Rectal smooth muscle tissue (tissue), 1 donor: ENCODE data around the gene MCTP1.

Source experiments
- H3K27ac ChIP-seq: one replicate; pipeline ENCODE4 v1.7.0; 2013; ENCODE audit warnings: low read depth, low read length, inconsistent platforms
- H3K27me3 ChIP-seq: one replicate; pipeline ENCODE4 v1.7.0; 2013; ENCODE audit warnings: low read length; ENCODE audit not compliant: control insufficient read depth, insufficient read depth
- H3K36me3 ChIP-seq: one replicate; pipeline ENCODE4 v1.7.0; 2013; ENCODE audit warnings: low read length; ENCODE audit not compliant: control insufficient read depth, insufficient read depth
- H3K4me1 ChIP-seq: one replicate; pipeline ENCODE4 v1.7.0; 2013; ENCODE audit warnings: low read length; ENCODE audit not compliant: control insufficient read depth, insufficient read depth
- H3K4me3 ChIP-seq: one replicate; pipeline ENCODE4 v1.7.0; 2013; ENCODE audit warnings: low read length
- H3K9ac ChIP-seq: one replicate; pipeline ENCODE4 v1.7.0; 2013; ENCODE audit warnings: low read length

Gene MCTP1

DNA sequence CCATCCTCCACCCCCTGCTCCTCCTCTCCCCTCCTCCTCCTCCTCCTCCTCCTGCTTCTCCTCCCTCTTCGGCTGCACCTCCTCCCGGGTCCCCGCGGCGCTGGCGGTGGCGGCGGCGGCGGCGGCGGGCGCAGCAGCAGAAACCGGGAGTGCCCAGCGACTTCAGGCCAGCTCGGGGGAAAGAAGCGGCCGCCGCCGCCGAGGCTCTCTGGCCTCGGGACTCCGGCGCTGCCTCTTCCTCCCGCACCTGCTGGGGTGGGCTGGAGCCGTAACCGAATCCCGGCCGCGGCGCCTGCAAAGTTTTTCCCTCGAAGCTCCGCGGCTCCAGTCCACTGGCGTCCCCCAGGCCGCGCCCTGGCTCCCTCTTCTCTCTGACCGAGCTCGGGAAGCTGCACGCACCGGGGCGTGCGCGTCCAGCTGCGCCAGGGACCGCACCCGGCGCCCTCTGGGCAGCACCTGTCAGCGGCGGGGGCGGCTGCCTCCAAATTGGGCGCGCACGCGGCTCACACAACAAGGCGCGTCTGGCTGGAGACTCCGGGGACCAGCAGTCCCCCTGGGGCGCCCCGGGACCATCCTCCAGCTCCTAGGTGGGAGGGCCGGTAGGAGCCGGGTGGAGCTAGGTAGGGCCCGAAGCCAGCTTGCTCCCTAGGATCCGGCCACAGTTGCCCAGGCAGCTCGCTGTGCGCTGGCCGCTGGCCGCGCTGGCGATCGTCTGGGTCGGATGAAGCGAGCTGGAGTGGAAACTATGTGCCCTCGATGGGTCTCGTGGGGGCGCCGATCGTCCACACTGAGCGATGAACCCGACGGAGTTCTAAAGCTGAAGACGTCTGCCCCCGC lies at the start of gene MCTP1:
TSS of gene MCTP1 (minus strand) at position 523 of the 837 bp plus-strand sequence.
- Histone ChIP-seq H3K4me1 (no peaks in the 10 kb centered on the region), H3K27me3 (peaks cover 10% of the 10 kb centered on the region), H3K27ac (no peak within 1 kb of the TSS), H3K9ac (no peak within 1 kb of the TSS), H3K4me3 (peak within 1 kb of the TSS; percentile 58), H3K36me3 (no peaks in the 10 kb centered on the region)

DNA sequence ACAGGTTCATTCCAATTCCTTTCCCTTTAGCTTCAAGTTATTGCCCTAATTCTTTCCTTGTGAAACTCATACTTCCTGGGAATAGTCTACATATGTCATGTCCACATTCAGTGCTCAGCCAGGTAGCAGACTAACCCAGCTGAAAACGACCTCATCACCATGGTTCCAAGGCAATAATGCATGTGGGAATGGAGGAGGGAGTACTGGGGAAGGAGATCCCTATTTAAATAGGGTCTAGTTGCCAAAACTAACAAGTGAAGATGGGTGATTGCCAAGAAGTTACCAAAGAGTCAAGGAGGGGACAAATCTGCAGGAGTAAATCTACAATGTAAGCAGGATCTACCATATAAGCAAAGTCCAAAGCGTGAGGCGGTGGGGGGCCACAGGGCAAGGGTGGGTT lies 47.3 kb upstream of the MCTP1 start:
- H3K9ac ChIP-seq = no peak overlapping the region
- no peaks in the 10 kb centered on the region for H3K27me3 ChIP-seq
- H3K4me3 ChIP-seq = no peak overlapping the region
- H3K4me1 ChIP-seq = no peaks in the 10 kb centered on the region
- no peaks in the 10 kb centered on the region for H3K36me3 ChIP-seq
- no peak overlapping the region for H3K27ac ChIP-seq

DNA sequence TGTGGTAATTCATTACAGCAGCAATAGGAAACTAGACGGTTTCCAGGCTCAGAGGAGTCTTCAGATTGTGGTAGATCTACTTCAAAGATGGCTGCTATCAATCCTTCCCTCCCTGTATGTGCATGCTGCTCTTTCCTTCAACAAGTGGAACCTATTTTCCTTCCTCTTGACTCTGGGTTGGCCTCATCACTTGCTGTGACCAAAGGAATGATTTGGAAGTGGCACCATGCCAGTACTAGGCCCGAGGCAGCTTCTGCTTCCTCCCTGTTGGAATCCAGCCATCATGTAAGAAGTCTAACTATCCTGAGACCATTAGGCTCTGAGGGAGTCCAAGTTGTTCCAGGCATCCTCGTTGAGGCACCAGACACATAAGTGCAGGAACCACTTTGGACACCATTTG lies 46.5 kb upstream of the MCTP1 start:
- Histone ChIP-seq H3K9ac (no peak overlapping the region), H3K36me3 (no peaks in the 10 kb centered on the region), H3K4me1 (no peaks in the 10 kb centered on the region), H3K27me3 (no peaks in the 10 kb centered on the region), H3K4me3 (no peak overlapping the region), H3K27ac (no peak overlapping the region)

DNA sequence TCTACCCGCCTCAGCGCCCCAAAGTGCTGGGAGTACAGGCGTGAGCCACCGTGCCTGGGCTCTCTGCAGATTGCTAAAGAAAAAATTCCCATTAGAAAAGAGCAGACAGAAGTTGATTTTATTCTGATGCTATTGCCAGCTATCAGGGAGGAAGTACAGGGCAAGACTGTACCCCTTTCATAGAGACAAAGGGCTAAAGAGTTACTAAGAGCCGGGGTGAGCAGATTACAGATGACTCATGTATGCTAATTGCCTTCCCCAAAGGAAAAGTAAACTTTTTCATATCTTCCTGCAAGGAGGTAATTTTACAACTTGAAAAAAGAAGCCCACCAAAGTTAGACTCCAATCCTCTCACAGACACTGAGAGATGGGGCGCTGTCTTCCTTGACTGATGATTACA lies 42.3 kb upstream of the MCTP1 start:
- Histone ChIP-seq H3K4me1 (no peaks in the 10 kb centered on the region), H3K27me3 (no peaks in the 10 kb centered on the region), H3K9ac (no peak overlapping the region), H3K36me3 (no peaks in the 10 kb centered on the region), H3K27ac (no peak overlapping the region), H3K4me3 (no peak overlapping the region)

DNA sequence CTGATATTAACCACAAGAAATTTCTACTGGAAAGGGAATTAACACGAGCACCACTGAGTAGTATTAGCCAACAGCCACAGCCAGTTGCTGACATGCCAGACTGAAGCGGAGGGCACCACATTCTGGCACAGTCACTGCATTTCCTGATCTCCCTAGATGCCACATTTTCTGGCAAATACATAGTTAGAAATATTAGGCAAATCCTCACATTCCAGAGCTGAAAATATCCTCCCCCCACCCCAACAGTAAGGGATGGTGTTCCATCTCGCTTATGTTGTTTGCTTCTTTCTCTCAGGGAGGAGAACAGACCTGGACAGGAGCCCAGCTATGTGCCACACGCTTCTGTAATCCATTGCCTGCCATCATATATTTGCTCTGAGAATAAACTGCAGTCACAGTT lies 32.8 kb upstream of the MCTP1 start:
- Histone ChIP-seq H3K9ac (no peak overlapping the region), H3K27ac (no peak overlapping the region), H3K27me3 (no peaks in the 10 kb centered on the region)

DNA sequence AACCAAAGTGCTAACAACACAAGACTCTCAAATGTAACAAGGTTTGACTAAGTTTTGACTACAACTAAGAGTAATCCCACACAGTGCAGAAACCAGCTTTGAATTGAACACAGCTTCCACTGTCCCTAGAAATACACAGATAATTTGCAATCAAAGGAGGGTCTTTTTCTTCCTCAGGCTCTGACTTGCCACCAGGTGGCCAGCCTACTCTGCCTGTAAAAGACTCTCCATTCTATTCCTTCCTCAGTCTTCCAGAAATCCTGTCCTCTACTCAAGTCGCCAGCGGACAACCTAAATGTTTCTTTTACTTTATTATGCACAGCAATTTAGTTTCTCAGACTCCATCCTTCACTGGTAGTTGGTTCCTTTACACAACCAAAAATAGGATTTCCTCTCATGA lies 32.2 kb upstream of the MCTP1 start:
- Histone ChIP-seq H3K36me3 (no peaks in the 10 kb centered on the region), H3K27ac (no peak overlapping the region), H3K4me1 (no peaks in the 10 kb centered on the region), H3K4me3 (no peak overlapping the region), H3K9ac (no peak overlapping the region), H3K27me3 (no peaks in the 10 kb centered on the region)

More for the DNA sequence above, 32.8 kb upstream of the MCTP1 start:
- H3K4me1 ChIP-seq = no peaks in the 10 kb centered on the region
- no peak overlapping the region for H3K4me3 ChIP-seq
- no peaks in the 10 kb centered on the region for H3K36me3 ChIP-seq

DNA sequence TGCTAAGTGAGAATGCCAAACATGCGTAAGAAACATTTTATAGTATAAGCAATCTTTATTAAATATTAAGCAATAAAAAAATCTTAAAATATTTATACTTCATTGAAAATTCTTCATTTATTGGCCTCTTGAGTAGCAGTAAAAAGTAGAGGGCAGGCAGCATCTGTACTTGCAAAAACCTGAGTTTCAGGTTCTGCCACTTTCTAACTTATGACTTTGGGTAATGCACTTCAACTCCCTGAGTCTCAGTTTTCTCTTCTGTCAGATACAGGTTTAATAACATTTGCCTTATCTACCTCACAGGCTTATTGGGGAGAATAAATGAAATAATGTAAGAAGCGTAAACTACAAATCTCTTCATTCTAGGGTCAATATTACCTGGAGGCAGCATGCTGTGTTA lies 19.8 kb upstream of the MCTP1 start:
- H3K36me3 ChIP-seq = no peaks in the 10 kb centered on the region
- H3K9ac ChIP-seq = no peak overlapping the region
- H3K4me1 ChIP-seq = no peaks in the 10 kb centered on the region
- no peak overlapping the region for H3K27ac ChIP-seq
- H3K27me3 ChIP-seq = no peaks in the 10 kb centered on the region
- no peak overlapping the region for H3K4me3 ChIP-seq

DNA sequence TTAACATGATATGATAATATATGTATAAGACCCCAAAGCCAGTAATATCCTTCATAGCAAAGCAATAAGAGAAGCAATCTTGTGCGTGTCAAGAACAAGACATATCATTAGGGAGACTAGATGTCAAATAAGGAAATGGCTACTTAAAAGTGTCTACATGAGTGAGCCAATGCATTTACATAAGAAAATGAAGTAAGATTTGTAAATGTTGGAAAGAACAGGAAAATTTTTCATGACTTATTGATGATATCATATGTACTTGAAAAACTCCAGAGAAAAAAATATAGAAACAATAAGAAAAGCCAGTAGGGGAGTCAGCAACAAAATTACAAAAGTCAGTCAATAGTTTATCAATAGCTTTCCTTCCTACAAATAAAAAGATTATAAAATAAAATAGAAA lies 13.8 kb upstream of the MCTP1 start:
- no peaks in the 10 kb centered on the region for H3K27me3 ChIP-seq
- H3K4me1 ChIP-seq = no peaks in the 10 kb centered on the region
- no peak overlapping the region for H3K9ac ChIP-seq
- H3K4me3 ChIP-seq = no peak overlapping the region
- no peaks in the 10 kb centered on the region for H3K36me3 ChIP-seq
- no peak overlapping the region for H3K27ac ChIP-seq

DNA sequence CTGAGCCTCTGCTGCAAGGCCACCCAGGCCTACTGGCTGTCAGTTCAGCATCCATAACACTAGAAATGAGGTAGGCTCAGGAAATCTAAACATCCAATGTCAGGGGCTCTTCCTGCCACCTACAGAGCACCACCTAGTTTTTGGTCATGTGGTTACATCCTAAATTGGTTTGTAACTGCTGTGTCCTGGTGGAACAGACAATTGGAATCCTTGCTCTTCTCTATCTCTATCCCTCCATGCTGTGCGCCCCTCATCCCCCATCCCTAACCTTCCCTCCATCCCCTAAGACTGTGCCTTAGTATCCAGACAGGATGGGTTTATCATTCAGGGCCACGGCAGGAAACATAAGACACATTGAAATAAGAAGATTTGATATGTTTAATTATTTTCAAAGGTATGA lies 11.4 kb upstream of the MCTP1 start:
- Histone ChIP-seq H3K4me3 (no peak overlapping the region), H3K27ac (no peak overlapping the region), H3K9ac (no peak overlapping the region), H3K4me1 (no peaks in the 10 kb centered on the region), H3K27me3 (no peaks in the 10 kb centered on the region), H3K36me3 (no peaks in the 10 kb centered on the region)

DNA sequence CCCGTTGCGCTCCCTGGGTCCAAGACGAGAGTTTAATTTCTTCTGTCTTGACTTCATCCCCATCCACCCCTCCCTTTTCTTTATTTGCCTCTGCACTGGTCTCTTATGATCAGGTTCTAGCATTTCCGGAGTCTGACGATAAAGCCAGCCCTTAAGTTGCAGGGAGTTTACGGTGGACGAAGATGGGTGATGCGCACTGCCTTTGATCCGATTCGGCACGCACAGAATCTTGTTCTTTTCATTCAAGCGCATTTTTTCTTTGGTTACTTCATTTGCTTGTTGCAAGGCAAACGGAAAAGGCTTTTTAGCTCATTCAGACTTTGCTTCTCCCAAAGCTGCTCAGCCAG lies 488 bp upstream of the MCTP1 start:
- H3K9ac ChIP-seq = no peak overlapping the region
- no peaks in the 10 kb centered on the region for H3K4me1 ChIP-seq
- no peak overlapping the region for H3K27ac ChIP-seq
- H3K4me3 ChIP-seq = peak overlapping the region; percentile 53
- H3K36me3 ChIP-seq = no peaks in the 10 kb centered on the region
- peaks cover 10% of the 10 kb centered on the region for H3K27me3 ChIP-seq

DNA sequence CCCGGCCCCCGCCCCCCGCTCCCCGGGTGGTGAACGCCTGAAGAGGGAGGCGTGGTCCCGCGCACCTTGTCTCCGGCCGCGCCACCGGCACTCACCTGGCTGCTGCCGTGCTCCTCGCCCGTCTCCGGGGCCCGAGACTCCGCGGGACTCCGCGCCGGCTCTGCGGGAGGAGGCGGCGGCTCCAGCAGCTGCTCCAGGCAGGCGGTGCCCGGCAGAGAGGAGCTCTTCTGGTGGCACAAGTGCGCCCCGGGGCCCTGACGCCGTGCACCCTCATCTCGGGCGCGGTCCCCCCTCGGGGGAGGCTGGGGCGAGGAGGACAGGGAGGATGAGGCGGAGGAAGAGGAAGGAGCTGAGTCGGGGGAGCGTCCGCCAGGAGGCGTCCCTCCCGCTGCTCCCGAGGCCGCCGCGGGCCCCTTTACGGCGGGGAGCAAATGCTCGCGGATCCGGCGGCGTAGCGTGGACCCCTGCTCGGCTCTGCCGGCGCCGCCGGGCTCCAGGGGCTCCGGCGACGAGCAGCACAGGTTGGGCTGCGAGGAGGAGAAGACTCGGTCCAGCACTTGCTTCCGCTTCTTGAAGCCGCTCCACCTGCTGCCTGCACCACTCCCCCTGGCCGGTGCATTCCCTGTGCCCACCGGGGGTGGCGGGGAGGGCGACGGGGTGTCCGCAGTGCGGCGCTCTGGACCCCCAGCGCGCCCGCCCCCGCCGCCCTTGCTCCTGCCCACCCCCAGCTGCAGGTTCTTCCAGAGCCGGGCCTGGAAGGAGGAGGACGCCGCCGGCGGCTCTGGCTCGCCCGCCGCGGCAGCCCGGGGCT lies 928 bp downstream of the MCTP1 start:
- peak overlapping the region; percentile 58 for H3K4me3 ChIP-seq
- H3K36me3 ChIP-seq = no peaks in the 10 kb centered on the region
- H3K4me1 ChIP-seq = no peaks in the 10 kb centered on the region
- H3K9ac ChIP-seq = no peak overlapping the region
- peaks cover 10% of the 10 kb centered on the region for H3K27me3 ChIP-seq
- no peak overlapping the region for H3K27ac ChIP-seq

DNA sequence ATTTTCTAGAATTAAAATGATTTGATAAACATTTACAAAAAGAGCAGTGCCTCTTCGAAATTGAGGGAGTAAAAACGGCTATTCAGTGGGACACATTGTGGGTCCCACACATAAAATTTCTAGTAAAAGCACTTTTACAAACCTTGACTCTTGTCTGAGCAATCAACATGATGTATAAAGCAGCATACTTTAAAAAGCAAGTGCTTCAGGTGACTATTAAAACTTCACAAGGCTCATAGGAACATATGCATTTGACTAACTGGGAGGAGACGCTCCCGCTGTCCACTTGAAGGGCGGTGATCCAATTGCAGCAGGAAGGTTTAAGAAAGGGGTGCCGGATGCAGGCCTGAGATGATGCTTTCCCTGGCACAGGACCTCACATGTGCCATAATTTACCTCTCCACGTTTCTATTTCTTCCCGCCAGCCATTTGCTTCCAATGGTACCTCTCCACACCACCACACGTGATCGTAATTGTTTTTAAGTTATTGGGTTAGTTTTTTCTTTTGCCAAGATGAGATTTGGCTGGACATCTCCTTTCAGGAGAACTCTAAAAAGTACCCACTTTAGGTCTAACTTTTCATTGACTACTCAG lies 1.8 kb downstream of the MCTP1 start:
- Histone ChIP-seq H3K36me3 (no peaks in the 10 kb centered on the region), H3K27ac (no peak overlapping the region), H3K4me1 (no peaks in the 10 kb centered on the region), H3K27me3 (peaks cover 10% of the 10 kb centered on the region), H3K9ac (no peak overlapping the region), H3K4me3 (no peak overlapping the region)
